Adipocyte (in vitro differentiated cells): ENCODE results near the gene GNAS.
A peak's percentile ranks its signal among the peaks of the same experiment; 100 is the strongest.

Source experiments
- DNase-seq: peaks from one replicate; pipeline ENCODE4 v3.0.0-alpha.2; 2015; ENCODE audit warnings: low read depth
- H3K27me3 ChIP-seq: replicated peaks from 2 replicates; pipeline ENCODE4 v1.7.0; 2013; ENCODE audit warnings: mild to moderate bottlenecking, low read length, moderate library complexity; ENCODE audit not compliant: control insufficient read depth, insufficient read depth
- H3K36me3 ChIP-seq: 2 replicates; pipeline ENCODE4 v1.7.0; 2013; ENCODE audit warnings: low read length, mild to moderate bottlenecking, moderate library complexity; ENCODE audit not compliant: control insufficient read depth, insufficient read depth, severe bottlenecking
- H3K4me1 ChIP-seq: 2 replicates; pipeline ENCODE4 v1.7.0; 2013; ENCODE audit warnings: mild to moderate bottlenecking, low read length, moderate library complexity; ENCODE audit not compliant: control insufficient read depth, insufficient read depth
- H3K4me3 ChIP-seq: 2 replicates; pipeline ENCODE4 v1.7.0; 2013; ENCODE audit warnings: mild to moderate bottlenecking, low read length, moderate library complexity
- H3K9ac ChIP-seq: 2 replicates; pipeline ENCODE4 v1.7.0; 2013; ENCODE audit warnings: mild to moderate bottlenecking, low read length, moderate library complexity
- H3K9me3 ChIP-seq: 2 replicates; pipeline ENCODE4 v1.7.0; 2013; ENCODE audit warnings: mild to moderate bottlenecking, low read length, moderate library complexity; ENCODE audit not compliant: control insufficient read depth

The GNAS gene

DNA sequence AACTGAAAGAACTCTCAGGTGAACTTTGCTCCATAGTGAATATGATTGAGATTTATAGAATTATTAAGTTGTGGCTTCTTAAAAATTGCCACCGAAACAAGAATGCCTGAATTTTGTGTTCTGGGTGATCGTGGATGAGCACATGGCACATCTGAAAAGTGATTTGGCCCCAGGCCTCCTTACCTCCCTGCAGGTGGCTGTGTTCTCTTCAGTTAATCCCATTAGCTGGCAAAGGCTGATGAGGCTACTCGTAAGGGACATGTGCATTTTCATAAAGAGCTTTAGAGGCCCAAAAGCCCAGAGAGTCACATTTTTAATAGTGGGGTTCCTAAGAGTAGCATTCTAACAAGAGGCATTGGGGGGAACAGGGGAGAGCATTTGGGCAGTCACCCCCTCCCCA, 22.6 kb downstream of the GNAS start:
- Histone ChIP-seq H3K4me3 (no peak overlapping the region), H3K4me1 (no peaks in the 10 kb centered on the region), H3K9me3 (no peaks in the 10 kb centered on the region)

DNA sequence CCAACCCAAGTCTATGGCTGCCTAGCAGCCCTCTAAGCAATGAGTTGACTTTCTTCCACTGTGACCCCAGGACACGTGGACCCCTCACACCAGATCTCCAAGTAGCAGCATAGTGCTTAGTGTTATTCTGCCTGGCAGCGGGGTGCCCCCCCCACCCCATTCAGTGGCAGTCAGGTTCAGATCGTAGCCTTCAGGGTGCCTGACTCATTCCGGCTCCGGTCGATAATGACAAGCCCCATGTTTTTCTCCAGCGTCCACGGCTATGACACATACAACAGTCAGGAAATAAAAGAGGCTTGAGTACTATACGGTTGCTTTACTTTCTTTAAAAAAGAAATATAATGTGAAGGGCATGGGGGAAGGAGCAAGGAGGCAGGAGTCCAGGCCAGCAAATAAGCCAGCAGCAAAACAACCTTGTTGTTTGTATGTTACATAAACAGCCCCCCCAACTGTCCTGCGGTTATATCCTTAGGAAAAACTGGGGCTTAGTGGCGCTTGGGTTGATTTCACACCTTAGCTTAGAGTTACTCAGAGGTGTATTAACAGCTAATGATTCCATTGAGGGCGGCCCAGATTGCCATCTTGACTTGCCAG, 23.1 kb downstream of the GNAS start:
- no peak overlapping the region for H3K4me3 ChIP-seq
- H3K9me3 ChIP-seq: no peaks in the 10 kb centered on the region
- H3K4me1 ChIP-seq: no peaks in the 10 kb centered on the region
- H3K9ac ChIP-seq: no peak overlapping the region
- H3K27me3 ChIP-seq: no peaks in the 10 kb centered on the region
- H3K36me3 ChIP-seq: no peaks in the 10 kb centered on the region
- peak; percentile 46 for DNase-seq

More for the DNA sequence above, 22.6 kb downstream of the GNAS start:
- H3K27me3 ChIP-seq: no peaks in the 10 kb centered on the region
- H3K36me3 ChIP-seq: no peaks in the 10 kb centered on the region
- no peak overlapping the region for H3K9ac ChIP-seq
- no peak for DNase-seq

DNA sequence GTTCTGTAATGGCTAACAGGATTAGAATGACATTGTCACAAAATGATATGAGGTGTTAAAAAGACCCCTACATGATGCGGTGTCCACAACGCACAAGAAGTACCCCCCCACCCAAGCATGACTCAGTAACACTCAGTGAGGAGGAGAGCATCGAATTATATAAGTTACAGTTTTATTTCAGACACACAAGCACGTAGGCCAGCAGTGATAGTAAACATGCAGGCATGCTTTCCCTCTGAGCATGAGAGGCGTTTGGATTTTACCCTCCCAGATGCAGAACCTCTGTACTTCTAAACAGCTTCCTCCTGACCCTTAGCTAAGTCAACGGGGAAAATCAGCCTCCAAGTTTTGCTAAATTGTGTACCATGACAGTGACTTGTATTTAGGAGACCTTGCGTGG, 23.9 kb downstream of the GNAS start:
- no peak overlapping the region for H3K9ac ChIP-seq
- H3K4me1 ChIP-seq: no peaks in the 10 kb centered on the region
- no peak overlapping the region for H3K4me3 ChIP-seq
- H3K27me3 ChIP-seq: no peaks in the 10 kb centered on the region
- no peaks in the 10 kb centered on the region for H3K9me3 ChIP-seq
- no peak for DNase-seq
- no peaks in the 10 kb centered on the region for H3K36me3 ChIP-seq

DNA sequence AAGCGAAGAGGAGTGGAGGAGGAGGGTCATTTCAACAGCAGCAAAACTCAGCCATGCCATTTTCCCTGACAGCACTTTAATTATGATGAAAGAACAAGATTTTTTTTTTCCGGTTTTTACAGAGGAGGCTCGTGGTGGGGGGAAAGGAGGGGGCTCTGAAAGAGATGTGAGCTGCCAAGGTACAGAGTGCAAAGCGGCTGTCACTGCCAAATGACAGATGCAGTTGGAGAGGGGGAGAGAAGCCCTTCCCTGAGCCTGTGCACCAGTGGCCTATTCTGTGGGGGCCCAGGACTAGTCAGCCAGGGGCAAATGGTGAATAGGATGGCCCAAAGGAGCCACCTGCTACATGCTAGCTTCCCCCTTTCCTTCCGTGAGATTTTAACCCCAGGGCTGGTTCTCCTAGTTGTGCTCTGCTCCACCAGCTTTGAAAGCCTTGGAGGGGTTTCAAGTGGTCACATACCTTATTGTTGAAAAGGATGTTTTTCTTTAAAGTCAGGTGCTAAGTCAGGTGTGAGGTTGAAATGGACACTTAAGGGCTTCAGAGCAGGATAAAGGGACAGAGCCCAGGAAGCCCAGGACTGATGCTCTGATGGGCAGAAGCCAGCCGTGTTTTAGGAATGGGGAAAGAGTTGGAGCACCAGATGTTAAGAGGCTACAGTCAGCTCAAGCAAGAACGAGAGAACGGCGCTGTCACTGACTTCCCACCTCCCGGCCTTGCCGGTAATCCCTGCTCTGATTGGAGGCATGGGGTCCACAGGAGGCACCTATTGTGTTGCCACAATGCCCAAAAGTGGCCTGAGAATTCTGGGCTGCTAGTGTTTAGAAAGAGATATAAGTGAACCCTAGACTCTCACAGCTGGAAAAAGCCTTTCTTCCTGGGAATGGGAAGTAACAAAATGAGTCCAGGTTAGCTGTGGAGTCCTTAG, 24.8 kb downstream of the GNAS start:
- Histone ChIP-seq H3K9me3 (no peaks in the 10 kb centered on the region), H3K27me3 (no peaks in the 10 kb centered on the region), H3K9ac (no peak overlapping the region), H3K36me3 (no peaks in the 10 kb centered on the region), H3K4me1 (no peaks in the 10 kb centered on the region), H3K4me3 (no peak overlapping the region)
- DNase-seq: no peak

DNA sequence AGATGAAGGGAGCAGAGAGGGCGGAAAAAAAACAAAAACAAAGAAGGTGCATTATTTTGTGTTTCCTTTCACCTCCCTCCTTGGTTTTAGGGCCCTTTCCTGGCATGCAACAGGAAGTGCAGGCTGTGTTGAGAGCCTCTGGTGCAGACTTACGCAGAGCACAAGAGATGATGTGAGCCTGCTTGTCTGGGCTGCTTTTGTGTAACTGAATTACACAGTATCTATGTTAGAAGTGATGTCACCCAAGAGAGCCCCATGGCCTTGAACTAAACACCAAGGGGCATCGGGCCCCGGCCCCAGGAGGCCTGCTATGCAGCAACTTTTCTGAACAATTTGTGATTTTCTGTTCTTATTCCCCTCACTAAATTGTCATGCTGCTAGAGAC, 25.5 kb downstream of the GNAS start:
- no peaks in the 10 kb centered on the region for H3K9me3 ChIP-seq
- H3K4me1 ChIP-seq: no peaks in the 10 kb centered on the region
- no peak overlapping the region for H3K4me3 ChIP-seq
- no peak overlapping the region for H3K9ac ChIP-seq
- no peaks in the 10 kb centered on the region for H3K36me3 ChIP-seq
- no peak for DNase-seq
- no peaks in the 10 kb centered on the region for H3K27me3 ChIP-seq

DNA sequence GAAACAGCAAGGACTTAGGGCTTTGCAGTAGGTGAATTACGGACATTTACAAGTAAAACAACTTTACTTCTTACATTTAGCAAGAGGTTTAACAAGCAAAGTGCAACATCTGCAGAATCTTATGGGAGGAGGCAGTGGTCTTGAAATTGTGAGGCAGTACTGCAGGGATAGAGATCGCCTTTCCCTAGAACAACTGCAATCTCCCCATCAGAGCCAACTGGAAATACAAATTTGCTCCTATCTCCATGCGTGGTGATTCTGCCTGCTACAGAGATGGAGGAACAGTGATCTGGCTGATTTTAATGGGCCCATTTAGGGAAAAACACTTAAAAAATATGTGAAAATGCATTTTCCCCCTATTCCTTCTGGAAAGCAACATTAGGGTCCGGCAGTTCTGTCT, 25.9 kb downstream of the GNAS start:
- Histone ChIP-seq H3K9me3 (no peaks in the 10 kb centered on the region), H3K4me3 (no peak overlapping the region), H3K4me1 (no peaks in the 10 kb centered on the region), H3K27me3 (no peaks in the 10 kb centered on the region), H3K9ac (no peak overlapping the region), H3K36me3 (no peaks in the 10 kb centered on the region)
- DNase-seq: no peak

DNA sequence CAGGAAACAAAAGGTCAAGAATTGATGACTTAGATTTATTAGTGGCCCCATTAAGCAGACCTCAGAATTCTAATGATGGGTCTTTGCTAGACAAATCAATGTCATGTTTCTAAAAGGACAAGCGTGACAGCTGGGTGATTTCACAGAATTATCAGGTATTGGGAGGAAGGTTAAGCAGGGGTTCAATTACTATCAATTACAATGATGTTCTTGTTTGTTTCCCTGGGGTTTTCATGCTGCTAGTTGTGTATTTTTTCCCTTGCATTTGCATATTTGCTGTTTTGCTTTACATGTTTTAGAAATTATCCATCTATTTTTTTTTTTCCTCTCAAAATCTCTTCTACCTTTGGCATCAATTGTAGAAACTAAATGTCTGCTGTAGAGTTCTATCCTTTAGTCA, 27.9 kb downstream of the GNAS start:
- H3K4me1 ChIP-seq: no peaks in the 10 kb centered on the region
- no peaks in the 10 kb centered on the region for H3K27me3 ChIP-seq
- H3K4me3 ChIP-seq: no peak overlapping the region
- H3K9me3 ChIP-seq: peaks cover 6% of the 10 kb centered on the region
- H3K9ac ChIP-seq: no peak overlapping the region
- no peaks in the 10 kb centered on the region for H3K36me3 ChIP-seq
- no peak for DNase-seq

DNA sequence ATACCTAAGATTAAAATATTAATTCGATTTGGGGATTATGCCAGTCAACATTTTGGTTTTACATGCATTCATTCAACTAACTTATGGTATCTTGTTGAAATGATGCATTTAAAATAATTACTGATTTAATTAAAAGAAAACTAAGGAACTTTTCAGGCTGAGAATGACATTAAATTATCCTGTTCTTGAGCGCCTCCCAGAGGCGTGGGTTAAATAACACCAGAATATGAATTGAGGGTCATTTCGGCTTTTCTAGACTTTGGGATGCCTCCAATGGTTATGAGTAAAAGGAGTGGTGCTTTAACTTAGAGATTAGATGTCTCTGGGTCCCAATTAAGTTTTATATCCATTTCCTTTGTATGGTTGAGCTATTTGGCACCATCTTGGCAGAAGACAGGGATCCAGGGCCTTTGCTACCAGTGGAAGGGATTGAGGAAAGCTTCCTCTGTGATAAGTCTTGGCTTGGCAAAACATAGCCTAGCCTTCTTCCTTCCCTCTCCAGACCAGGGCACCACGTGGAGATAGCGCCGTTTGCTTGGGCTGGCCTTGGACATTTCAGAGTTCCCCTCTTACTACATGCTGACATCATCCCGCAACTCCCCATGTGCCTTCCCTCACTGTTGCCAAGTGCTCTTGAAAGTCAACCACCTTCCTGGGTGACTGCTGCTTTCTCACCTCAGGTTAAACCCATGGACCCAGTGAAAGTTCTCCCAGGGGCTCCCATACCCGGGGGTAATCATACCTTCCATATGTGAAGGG, 28.7 kb downstream of the GNAS start:
- DNase-seq: no peak
- Histone ChIP-seq H3K36me3 (no peaks in the 10 kb centered on the region), H3K9me3 (peaks cover 10% of the 10 kb centered on the region), H3K4me3 (no peak overlapping the region), H3K9ac (no peak overlapping the region), H3K4me1 (no peaks in the 10 kb centered on the region), H3K27me3 (no peaks in the 10 kb centered on the region)

DNA sequence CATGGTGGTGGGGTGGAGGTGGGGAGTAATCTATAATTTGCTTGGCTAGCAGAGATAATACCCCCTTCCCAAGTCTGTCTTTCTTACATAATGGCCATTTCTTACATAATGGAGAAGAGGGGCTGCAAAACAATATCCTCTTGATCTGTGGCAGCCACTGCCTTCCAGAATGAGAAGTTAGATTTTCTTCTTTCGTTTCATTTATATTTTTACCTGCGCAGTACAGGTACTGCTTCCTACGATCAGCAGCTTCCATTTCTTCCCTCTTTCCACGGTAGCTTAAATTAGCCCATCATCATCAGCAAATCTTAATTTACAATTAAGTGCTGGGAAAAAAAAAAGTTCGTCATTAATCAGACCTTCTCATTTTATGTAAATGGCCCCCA, 30.2 kb downstream of the GNAS start:
- H3K4me3 ChIP-seq: no peak overlapping the region

DNA sequence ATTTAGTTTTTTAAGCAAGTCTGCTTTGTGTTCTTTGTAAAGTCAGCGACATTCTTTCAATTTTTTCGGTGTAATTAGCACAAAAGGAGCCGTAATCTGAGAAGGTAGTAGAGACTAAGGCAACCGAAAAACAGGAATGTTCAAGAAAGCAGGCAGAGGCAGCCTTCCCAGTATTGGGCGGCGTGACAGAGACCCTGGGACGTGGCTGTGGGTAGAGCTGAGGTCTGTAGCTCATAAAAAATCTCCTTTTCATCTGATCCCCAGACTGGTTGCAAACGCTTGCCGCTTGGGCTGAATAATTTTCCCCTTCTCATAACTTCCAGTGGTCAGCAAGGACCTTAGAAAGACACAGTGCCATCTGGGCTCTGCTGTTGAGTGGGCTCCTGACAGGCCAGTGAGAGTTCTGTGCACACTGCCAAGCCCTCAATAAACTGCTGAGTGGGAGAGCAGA, 30.8 kb downstream of the GNAS start:
- no peaks in the 10 kb centered on the region for H3K27me3 ChIP-seq
- H3K36me3 ChIP-seq: no peaks in the 10 kb centered on the region
- H3K4me1 ChIP-seq: peaks cover 3% of the 10 kb centered on the region
- H3K9me3 ChIP-seq: peaks cover 10% of the 10 kb centered on the region
- DNase-seq: peak; percentile 82
- no peak overlapping the region for H3K4me3 ChIP-seq
- H3K9ac ChIP-seq: no peak overlapping the region

More for the DNA sequence above, 30.2 kb downstream of the GNAS start:
- Histone ChIP-seq H3K9ac (no peak overlapping the region), H3K4me1 (no peaks in the 10 kb centered on the region), H3K36me3 (no peaks in the 10 kb centered on the region), H3K9me3 (peaks cover 10% of the 10 kb centered on the region), H3K27me3 (no peaks in the 10 kb centered on the region)
- DNase-seq: no peak

DNA sequence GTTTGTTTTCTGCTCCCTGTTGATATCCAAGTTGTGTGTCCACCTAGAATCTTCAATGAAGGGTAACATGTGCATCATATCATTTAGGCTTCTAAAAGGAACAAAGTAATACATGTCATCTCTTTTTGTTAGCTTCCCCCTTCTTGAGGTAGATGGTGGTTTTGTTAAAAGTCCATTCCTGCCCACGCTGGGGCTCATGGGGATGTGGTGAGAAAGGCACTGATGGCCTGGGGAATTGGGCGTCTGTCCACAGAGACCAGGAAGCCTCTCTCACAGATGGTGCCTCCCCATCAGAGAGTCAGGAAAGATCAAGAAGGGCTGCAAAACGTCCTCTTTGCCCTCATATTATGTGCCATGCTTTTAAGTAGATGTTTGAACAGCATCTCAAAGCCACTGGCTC, 32.5 kb downstream of the GNAS start:
- no peak for DNase-seq
- peaks cover 10% of the 10 kb centered on the region for H3K9me3 ChIP-seq
- H3K27me3 ChIP-seq: no peaks in the 10 kb centered on the region

More for the DNA sequence above, 32.5 kb downstream of the GNAS start:
- H3K4me3 ChIP-seq: no peak overlapping the region
- H3K9ac ChIP-seq: no peak overlapping the region
- H3K4me1 ChIP-seq: peaks cover 3% of the 10 kb centered on the region
- no peaks in the 10 kb centered on the region for H3K36me3 ChIP-seq
